ENCODE data around the gene PAX8.

- no peak for TF ChIP-seq POLR2A (IDR thresholded peaks at IDR 0.05)
- no peak for TF ChIP-seq CTCF (IDR thresholded peaks at IDR 0.05)
Observed at GRCh38 chr2:113227290-113227689, 51.4 kb downstream of the PAX8 start.
